Epithelial cell of alveolus of lung (primary cell): ENCODE measurements around the gene CNKSR2. TPM values are rescaled to one million over a fixed set of nuclear protein-coding genes. Genes with fewer than 3 reads are reported as not detected.

Experiments
- total RNA-seq: library from RNA; depleted of rRNA; stranded (reverse); fragments of >200 nt; gene quantifications from 2 replicates; pipeline ENCODE4 v1.2.1, GENCODE V29; 2015

Gene CNKSR2
- total RNA-seq: 0.56 and 1.0 TPM in 2 replicates

GRCh38 chrX:21374163-21374993 is at the start of gene CNKSR2:
Gene CNKSR2 (plus strand): TSS chrX:21374418. CDS start chrX:21374898, 480 bp downstream.

GRCh38 chrX:21658152-21658737 is 284.0 kb downstream of the CNKSR2 start, which contains the start of gene KLHL34:
Gene KLHL34 (minus strand): TSS chrX:21658330. CDS start chrX:21657788, 542 bp downstream.

